Ascending aorta (tissue), 2 donors: ENCODE measurements around the gene DMAP1. TPM values are rescaled to one million over a fixed set of nuclear protein-coding genes. Genes with fewer than 3 reads are reported as not detected.

Experiments used
- DNase-seq, 2 donors: peaks; one replicate each; pipeline ENCODE4 v3.0.0-alpha.2; 2019; ENCODE audit warnings: low spot score in 2 of 2
- H3K27ac ChIP-seq, 2 donors: fragments of 200-600 bp; sonication (generic); one replicate each; pipeline ENCODE4 v1.5.1; 2016 to 2017; ENCODE audit warnings: mild to moderate bottlenecking in 1 of 2
- H3K27me3 ChIP-seq: fragments of 200-600 bp; sonication (generic); one replicate; pipeline ENCODE4 v1.5.1; 2017
- H3K36me3 ChIP-seq, 2 donors: fragments of 200-600 bp; sonication (generic); one replicate each; pipeline ENCODE4 v1.5.1; 2016
- H3K4me1 ChIP-seq, 2 donors: fragments of 200-600 bp; sonication (generic); one replicate each; pipeline ENCODE4 v1.5.1; 2016 to 2017; ENCODE audit warnings: mild to moderate bottlenecking in 1 of 2
- H3K4me3 ChIP-seq, 2 donors: fragments of 200-600 bp; sonication (generic); one replicate each; pipeline ENCODE4 v1.5.1; 2016 to 2017; ENCODE audit warnings: mild to moderate bottlenecking in 1 of 2
- H3K9me3 ChIP-seq, 2 donors: fragments of 200-600 bp; sonication (generic); one replicate each; pipeline ENCODE4 v1.5.1; 2016
- CTCF ChIP-seq, 3 experiments: fragments of 200-600 bp in 2 of 3; fragments of 450-650 bp in 1 of 3; sonication (generic) in 2 of 3; IDR thresholded peaks; one replicate each; pipeline ENCODE4 v1.5.1; 2016 to 2019; ENCODE audit warnings: antibody characterized with exemption in 3 of 3, mild to moderate bottlenecking in 1 of 3, moderate library complexity in 1 of 3
- intact Hi-C: fragments of 100-400 bp; cut with DNase I; formaldehyde crosslinking; loops from one replicate; pipeline ENCODE4 v1.15.1; 2023
- total RNA-seq: library from RNA; depleted of rRNA; stranded (reverse); fragments of >200 nt; gene quantifications from one replicate; pipeline ENCODE4 v1.1.0, GENCODE V29; 2016

Gene DMAP1
- total RNA-seq, 1 donor from 2014 or later: 42.7 TPM

GRCh38 chr1:44223187-44223610 is 9.9 kb downstream of the DMAP1 start:
- no peak overlapping the region for H3K4me3 ChIP-seq
- TF ChIP-seq CTCF (IDR thresholded peaks at IDR 0.05): no peak
- H3K36me3 ChIP-seq: peaks cover 34 to 37% of the 10 kb centered on the region in 2 donors
- no peaks in the 10 kb centered on the region for H3K27me3 ChIP-seq
- no peaks in the 10 kb centered on the region for H3K4me1 ChIP-seq
- no peaks in the 10 kb centered on the region for H3K9me3 ChIP-seq
- no peak for DNase-seq
- no peak overlapping the region for H3K27ac ChIP-seq
- intact Hi-C loops: loop anchor here (5.0 kb wide), 1 partner anchor 359 kb away; no protein-coding TSS in a partner anchor

GRCh38 chr1:44225761-44226160 is 12.5 kb downstream of the DMAP1 start:
- no peak for TF ChIP-seq CTCF (IDR thresholded peaks at IDR 0.05)
- H3K36me3 ChIP-seq: peaks cover 8 to 11% of the 10 kb centered on the region in 2 donors
- no peaks in the 10 kb centered on the region for H3K4me1 ChIP-seq
- H3K4me3 ChIP-seq: no peak overlapping the region
- intact Hi-C loops: no loop called here
- DNase-seq: no peak
- no peaks in the 10 kb centered on the region for H3K27me3 ChIP-seq
- H3K27ac ChIP-seq: no peak overlapping the region
- H3K9me3 ChIP-seq: no peaks in the 10 kb centered on the region

GRCh38 chr1:44227211-44227610 is 13.9 kb downstream of the DMAP1 start:
- intact Hi-C loops: no loop called here
- peaks cover 0 to 8% of the 10 kb centered on the region in 2 donors for H3K36me3 ChIP-seq
- no peak overlapping the region for H3K4me3 ChIP-seq
- H3K27ac ChIP-seq: no peak overlapping the region
- DNase-seq: no peak
- H3K27me3 ChIP-seq: no peaks in the 10 kb centered on the region
- no peak for TF ChIP-seq CTCF (IDR thresholded peaks at IDR 0.05)
- no peaks in the 10 kb centered on the region for H3K9me3 ChIP-seq
- H3K4me1 ChIP-seq: no peaks in the 10 kb centered on the region

GRCh38 chr1:44228218-44228617 is 14.9 kb downstream of the DMAP1 start:
- no peak overlapping the region for H3K4me3 ChIP-seq
- H3K9me3 ChIP-seq: no peaks in the 10 kb centered on the region
- H3K27ac ChIP-seq: no peak overlapping the region
- H3K36me3 ChIP-seq: peaks cover 0 to 13% of the 10 kb centered on the region in 2 donors
- no peaks in the 10 kb centered on the region for H3K27me3 ChIP-seq
- intact Hi-C loops: no loop called here
- no peaks in the 10 kb centered on the region for H3K4me1 ChIP-seq
- no peak for DNase-seq
- no peak for TF ChIP-seq CTCF (IDR thresholded peaks at IDR 0.05)

- no peaks in the 10 kb centered on the region for H3K9me3 ChIP-seq
- H3K4me1 ChIP-seq: no peaks in the 10 kb centered on the region
- H3K4me3 ChIP-seq: no peak overlapping the region
- no peaks in the 10 kb centered on the region for H3K27me3 ChIP-seq
- intact Hi-C loops: no loop called here
- no peak for DNase-seq
- TF ChIP-seq CTCF (IDR thresholded peaks at IDR 0.05): no peak
- peaks cover 0 to 17% of the 10 kb centered on the region in 2 donors for H3K36me3 ChIP-seq
- no peak overlapping the region for H3K27ac ChIP-seq
Measured at GRCh38 chr1:44229435-44230167, 16.3 kb downstream of the DMAP1 start.
